GM13976 (cell line): ENCODE measurements around the gene FAM168A.

Experiments
- DNase-seq: peaks from one replicate; pipeline ENCODE4 v3.0.0; 2012; ENCODE audit warnings: low spot score
- CTCF ChIP-seq: IDR thresholded peaks from 2 replicates; pipeline ENCODE4 v1.5.1; 2012; ENCODE audit warnings: borderline replicate concordance, mild to moderate bottlenecking; ENCODE audit not compliant: insufficient read depth; ENCODE audit errors: extremely low read depth, missing control alignments, control extremely low read depth
- in situ Hi-C: fragments of 300-500 bp; cut with MboI; formaldehyde crosslinking; loops from one replicate; pipeline ENCODE4 v1.12.0; 2022; ENCODE audit warnings: low sequenced_read_pairs, mixed read lengths, inconsistent platforms; ENCODE audit not compliant: unreplicated experiment

FAM168A gene

GRCh38 chr11:73384872-73385689 lies 212.8 kb downstream of the FAM168A start:
- no peak for TF ChIP-seq CTCF
- peak; percentile 82 for DNase-seq
- in situ Hi-C loops, result no loop called here

GRCh38 chr11:73384531-73384871 lies 213.4 kb downstream of the FAM168A start:
- DNase-seq, result no peak
- no peak for TF ChIP-seq CTCF
- in situ Hi-C loops, result no loop called here

GRCh38 chr11:73384125-73384441 lies 213.8 kb downstream of the FAM168A start:
- in situ Hi-C loops, result no loop called here
- DNase-seq, result no peak
- no peak for TF ChIP-seq CTCF

- in situ Hi-C loops, result no loop called here
- no peak for TF ChIP-seq CTCF
- no peak for DNase-seq
Observed at GRCh38 chr11:73383249-73384124, 214.4 kb downstream of the FAM168A start.

- in situ Hi-C loops, result no loop called here
- no peak for DNase-seq
- TF ChIP-seq CTCF, result no peak
Observed at GRCh38 chr11:73382747-73383146, 215.2 kb downstream of the FAM168A start.

- in situ Hi-C loops, result no loop called here
- no peak for TF ChIP-seq CTCF
- DNase-seq, result no peak
Observed at GRCh38 chr11:73382183-73382582, 215.7 kb downstream of the FAM168A start.
